ENCODE results near the gene RBM42.
"Not testable (repeated sequence)": the region's sequence is repeated elsewhere in the genome, so short reads cannot be mapped to it uniquely, and the experiment has no call there.

DNA sequence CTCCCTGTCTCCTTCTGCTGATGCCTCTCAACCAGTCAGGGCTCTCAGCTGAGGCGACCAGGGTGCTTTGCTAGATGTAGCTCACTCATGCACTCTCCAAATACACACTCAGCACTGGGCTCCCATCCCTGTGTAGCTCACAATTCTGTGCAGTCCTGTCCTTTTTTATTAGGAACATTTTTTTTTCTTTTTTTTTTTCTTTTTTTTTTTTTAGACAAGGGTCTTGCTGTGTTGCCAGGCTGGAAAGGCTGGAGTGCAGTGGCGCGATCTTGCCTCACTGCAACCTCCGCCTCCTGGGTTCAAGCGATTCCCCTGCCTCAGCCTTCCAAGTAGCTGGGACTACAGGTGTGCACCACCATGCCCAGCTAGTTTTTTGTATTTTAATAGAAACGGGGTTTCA lies 26.0 kb downstream of the RBM42 start:
- TF ChIP-seq, protein P1, sequence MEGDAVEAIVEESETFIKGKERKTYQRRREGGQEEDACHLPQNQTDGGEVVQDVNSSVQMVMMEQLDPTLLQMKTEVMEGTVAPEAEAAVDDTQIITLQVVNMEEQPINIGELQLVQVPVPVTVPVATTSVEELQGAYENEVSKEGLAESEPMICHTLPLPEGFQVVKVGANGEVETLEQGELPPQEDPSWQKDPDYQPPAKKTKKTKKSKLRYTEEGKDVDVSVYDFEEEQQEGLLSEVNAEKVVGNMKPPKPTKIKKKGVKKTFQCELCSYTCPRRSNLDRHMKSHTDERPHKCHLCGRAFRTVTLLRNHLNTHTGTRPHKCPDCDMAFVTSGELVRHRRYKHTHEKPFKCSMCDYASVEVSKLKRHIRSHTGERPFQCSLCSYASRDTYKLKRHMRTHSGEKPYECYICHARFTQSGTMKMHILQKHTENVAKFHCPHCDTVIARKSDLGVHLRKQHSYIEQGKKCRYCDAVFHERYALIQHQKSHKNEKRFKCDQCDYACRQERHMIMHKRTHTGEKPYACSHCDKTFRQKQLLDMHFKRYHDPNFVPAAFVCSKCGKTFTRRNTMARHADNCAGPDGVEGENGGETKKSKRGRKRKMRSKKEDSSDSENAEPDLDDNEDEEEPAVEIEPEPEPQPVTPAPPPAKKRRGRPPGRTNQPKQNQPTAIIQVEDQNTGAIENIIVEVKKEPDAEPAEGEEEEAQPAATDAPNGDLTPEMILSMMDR (IDR thresholded peaks at IDR 0.05; ENCODE audit: low read depth, low read length, poor library complexity, severe bottlenecking), result not testable (repeated sequence)
- TF ChIP-seq EZH2phosphoT487 (IDR thresholded peaks at IDR 0.05; ENCODE audit: borderline replicate concordance, low read length), result not testable (repeated sequence)

Measured in DOHH2 (cell line).